ENCODE results near the gene NUDC.

The NUDC gene

DNA sequence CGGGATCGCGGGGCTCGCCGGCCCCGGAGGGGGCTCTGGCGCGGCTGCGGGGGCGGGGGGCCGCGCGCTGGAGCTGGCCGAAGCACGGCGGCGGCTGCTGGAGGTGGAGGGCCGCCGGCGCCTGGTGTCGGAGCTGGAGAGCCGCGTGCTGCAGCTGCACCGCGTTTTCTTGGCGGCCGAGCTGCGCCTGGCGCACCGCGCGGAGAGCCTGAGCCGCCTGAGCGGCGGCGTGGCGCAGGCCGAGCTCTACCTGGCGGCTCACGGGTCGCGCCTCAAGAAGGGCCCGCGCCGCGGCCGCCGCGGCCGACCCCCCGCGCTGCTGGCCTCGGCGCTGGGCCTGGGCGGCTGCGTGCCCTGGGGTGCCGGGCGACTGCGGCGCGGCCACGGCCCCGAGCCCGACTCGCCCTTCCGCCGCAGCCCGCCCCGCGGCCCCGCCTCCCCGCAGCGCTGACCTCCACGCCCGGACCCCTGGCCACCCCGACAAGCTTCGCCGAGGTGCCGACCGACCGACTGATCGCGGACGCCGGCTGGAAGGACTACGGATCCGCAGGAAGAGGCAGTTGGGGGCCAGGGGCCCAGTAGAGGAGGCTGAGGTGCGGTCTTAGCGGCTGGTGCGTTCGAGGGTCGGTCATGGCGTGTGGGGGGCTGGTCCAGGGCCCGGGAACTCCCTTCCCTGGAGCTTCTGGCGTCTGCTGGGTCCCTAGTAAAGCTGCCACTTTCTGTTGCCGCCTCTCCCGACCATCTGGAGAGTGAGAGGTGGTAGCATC, 72.7 kb downstream of the NUDC start:
- TF ChIP-seq, protein P1, sequence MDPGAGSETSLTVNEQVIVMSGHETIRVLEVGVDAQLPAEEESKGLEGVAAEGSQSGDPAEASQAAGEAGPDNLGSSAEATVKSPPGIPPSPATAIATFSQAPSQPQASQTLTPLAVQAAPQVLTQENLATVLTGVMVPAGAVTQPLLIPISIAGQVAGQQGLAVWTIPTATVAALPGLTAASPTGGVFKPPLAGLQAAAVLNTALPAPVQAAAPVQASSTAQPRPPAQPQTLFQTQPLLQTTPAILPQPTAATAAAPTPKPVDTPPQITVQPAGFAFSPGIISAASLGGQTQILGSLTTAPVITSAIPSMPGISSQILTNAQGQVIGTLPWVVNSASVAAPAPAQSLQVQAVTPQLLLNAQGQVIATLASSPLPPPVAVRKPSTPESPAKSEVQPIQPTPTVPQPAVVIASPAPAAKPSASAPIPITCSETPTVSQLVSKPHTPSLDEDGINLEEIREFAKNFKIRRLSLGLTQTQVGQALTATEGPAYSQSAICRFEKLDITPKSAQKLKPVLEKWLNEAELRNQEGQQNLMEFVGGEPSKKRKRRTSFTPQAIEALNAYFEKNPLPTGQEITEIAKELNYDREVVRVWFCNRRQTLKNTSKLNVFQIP (CRISPR knock-in tag; IDR thresholded peaks at IDR 0.05; ENCODE audit: borderline replicate concordance, low read depth): no peak
- TF ChIP-seq TCF4 (CRISPR knock-in tag; IDR thresholded peaks at IDR 0.05; ENCODE audit: borderline replicate concordance): no peak
- TF ChIP-seq BACH2 (CRISPR knock-in tag; IDR thresholded peaks at IDR 0.05; ENCODE audit: borderline replicate concordance): no peak
- no peak for TF ChIP-seq CSDC2 (CRISPR knock-in tag; IDR thresholded peaks at IDR 0.05)
- TF ChIP-seq, protein P2, sequence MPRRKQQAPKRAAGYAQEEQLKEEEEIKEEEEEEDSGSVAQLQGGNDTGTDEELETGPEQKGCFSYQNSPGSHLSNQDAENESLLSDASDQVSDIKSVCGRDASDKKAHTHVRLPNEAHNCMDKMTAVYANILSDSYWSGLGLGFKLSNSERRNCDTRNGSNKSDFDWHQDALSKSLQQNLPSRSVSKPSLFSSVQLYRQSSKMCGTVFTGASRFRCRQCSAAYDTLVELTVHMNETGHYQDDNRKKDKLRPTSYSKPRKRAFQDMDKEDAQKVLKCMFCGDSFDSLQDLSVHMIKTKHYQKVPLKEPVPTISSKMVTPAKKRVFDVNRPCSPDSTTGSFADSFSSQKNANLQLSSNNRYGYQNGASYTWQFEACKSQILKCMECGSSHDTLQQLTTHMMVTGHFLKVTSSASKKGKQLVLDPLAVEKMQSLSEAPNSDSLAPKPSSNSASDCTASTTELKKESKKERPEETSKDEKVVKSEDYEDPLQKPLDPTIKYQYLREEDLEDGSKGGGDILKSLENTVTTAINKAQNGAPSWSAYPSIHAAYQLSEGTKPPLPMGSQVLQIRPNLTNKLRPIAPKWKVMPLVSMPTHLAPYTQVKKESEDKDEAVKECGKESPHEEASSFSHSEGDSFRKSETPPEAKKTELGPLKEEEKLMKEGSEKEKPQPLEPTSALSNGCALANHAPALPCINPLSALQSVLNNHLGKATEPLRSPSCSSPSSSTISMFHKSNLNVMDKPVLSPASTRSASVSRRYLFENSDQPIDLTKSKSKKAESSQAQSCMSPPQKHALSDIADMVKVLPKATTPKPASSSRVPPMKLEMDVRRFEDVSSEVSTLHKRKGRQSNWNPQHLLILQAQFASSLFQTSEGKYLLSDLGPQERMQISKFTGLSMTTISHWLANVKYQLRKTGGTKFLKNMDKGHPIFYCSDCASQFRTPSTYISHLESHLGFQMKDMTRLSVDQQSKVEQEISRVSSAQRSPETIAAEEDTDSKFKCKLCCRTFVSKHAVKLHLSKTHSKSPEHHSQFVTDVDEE (CRISPR knock-in tag; IDR thresholded peaks at IDR 0.05): no peak
- no peak for TF ChIP-seq SNAI2 (CRISPR knock-in tag; IDR thresholded peaks at IDR 0.05)
- no peak for TF ChIP-seq OSR1 (CRISPR knock-in tag; IDR thresholded peaks at IDR 0.05)
- TF ChIP-seq ZC3H10 (CRISPR knock-in tag; IDR thresholded peaks at IDR 0.05): no peak
- TF ChIP-seq ZNF70 (CRISPR knock-in tag; IDR thresholded peaks at IDR 0.05): no peak
- TF ChIP-seq, protein P3, sequence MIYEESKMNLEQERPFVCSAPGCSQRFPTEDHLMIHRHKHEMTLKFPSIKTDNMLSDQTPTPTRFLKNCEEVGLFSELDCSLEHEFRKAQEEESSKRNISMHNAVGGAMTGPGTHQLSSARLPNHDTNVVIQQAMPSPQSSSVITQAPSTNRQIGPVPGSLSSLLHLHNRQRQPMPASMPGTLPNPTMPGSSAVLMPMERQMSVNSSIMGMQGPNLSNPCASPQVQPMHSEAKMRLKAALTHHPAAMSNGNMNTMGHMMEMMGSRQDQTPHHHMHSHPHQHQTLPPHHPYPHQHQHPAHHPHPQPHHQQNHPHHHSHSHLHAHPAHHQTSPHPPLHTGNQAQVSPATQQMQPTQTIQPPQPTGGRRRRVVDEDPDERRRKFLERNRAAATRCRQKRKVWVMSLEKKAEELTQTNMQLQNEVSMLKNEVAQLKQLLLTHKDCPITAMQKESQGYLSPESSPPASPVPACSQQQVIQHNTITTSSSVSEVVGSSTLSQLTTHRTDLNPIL (CRISPR knock-in tag; IDR thresholded peaks at IDR 0.05; ENCODE audit: low read depth): no peak
- no peak for ATAC-seq

DNA sequence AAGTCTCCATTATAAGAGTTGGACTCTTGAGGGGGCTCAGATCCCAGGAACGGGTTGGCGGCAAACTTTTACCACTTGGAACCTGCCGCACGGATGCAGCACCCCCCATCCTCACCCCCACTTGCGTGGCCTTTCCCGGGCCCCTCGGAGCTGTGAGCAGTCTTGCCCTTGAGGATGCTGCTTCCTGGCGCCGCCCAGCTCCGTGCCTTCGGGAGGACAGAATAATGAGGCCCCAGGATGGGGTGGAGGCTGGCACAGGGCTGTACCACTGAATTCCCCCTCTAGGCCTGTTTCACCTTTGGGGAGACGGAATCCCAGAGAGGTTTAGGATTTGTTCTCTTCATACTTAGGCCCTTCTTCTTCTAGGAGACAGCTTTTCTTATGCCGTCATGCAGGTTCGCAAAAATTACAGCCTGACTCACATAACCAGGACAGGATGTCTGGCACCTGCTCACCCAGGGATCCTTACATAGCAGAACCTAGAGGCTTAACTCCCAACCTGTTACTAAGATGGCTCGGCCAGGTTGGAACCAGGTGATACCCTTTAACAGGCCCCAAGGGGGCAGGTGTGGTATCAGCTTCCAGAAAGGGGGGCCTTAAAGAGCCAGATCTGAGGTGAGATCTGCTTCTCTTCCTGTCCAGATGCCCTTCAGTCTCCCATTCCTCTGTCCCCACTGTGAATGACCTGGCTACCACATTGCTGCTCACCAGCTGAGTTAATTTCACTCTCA, 73.4 kb downstream of the NUDC start:
- TF ChIP-seq, protein P3 (CRISPR knock-in tag; IDR thresholded peaks at IDR 0.05; ENCODE audit: low read depth): no peak
- TF ChIP-seq, protein P4, sequence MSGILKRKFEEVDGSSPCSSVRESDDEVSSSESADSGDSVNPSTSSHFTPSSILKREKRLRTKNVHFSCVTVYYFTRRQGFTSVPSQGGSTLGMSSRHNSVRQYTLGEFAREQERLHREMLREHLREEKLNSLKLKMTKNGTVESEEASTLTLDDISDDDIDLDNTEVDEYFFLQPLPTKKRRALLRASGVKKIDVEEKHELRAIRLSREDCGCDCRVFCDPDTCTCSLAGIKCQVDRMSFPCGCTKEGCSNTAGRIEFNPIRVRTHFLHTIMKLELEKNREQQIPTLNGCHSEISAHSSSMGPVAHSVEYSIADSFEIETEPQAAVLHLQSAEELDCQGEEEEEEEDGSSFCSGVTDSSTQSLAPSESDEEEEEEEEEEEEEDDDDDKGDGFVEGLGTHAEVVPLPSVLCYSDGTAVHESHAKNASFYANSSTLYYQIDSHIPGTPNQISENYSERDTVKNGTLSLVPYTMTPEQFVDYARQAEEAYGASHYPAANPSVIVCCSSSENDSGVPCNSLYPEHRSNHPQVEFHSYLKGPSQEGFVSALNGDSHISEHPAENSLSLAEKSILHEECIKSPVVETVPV (CRISPR knock-in tag; IDR thresholded peaks at IDR 0.05): no peak
- TF ChIP-seq, protein P1 (CRISPR knock-in tag; IDR thresholded peaks at IDR 0.05; ENCODE audit: borderline replicate concordance, low read depth): no peak
- TF ChIP-seq, protein P2 (CRISPR knock-in tag; IDR thresholded peaks at IDR 0.05): no peak
- TF ChIP-seq ZNF70 (CRISPR knock-in tag; IDR thresholded peaks at IDR 0.05) (no peak), GLIS3 (CRISPR knock-in tag; IDR thresholded peaks at IDR 0.05) (no peak), BACH2 (CRISPR knock-in tag; IDR thresholded peaks at IDR 0.05; ENCODE audit: borderline replicate concordance) (no peak), ISL1 (CRISPR knock-in tag; IDR thresholded peaks at IDR 0.05) (no peak), TOX (CRISPR knock-in tag; IDR thresholded peaks at IDR 0.05; ENCODE audit: borderline replicate concordance) (no peak), RARB (CRISPR knock-in tag; IDR thresholded peaks at IDR 0.05) (no peak), ZNF565 (CRISPR knock-in tag; conservative IDR thresholded peaks at IDR 0.05; ENCODE audit: low read depth) (no peak), ZFP30 (CRISPR knock-in tag; IDR thresholded peaks at IDR 0.05) (no peak)
- TF ChIP-seq, protein P5, sequence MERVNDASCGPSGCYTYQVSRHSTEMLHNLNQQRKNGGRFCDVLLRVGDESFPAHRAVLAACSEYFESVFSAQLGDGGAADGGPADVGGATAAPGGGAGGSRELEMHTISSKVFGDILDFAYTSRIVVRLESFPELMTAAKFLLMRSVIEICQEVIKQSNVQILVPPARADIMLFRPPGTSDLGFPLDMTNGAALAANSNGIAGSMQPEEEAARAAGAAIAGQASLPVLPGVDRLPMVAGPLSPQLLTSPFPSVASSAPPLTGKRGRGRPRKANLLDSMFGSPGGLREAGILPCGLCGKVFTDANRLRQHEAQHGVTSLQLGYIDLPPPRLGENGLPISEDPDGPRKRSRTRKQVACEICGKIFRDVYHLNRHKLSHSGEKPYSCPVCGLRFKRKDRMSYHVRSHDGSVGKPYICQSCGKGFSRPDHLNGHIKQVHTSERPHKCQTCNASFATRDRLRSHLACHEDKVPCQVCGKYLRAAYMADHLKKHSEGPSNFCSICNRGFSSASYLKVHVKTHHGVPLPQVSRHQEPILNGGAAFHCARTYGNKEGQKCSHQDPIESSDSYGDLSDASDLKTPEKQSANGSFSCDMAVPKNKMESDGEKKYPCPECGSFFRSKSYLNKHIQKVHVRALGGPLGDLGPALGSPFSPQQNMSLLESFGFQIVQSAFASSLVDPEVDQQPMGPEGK (CRISPR knock-in tag; IDR thresholded peaks at IDR 0.05; ENCODE audit: borderline replicate concordance): no peak
- ATAC-seq: no peak

All from SK-N-SH treated with all-trans-retinoic acid at 6 μM for 48 hours (cell line).